Measurements from ENCODE around the gene AFF1.

DNA sequence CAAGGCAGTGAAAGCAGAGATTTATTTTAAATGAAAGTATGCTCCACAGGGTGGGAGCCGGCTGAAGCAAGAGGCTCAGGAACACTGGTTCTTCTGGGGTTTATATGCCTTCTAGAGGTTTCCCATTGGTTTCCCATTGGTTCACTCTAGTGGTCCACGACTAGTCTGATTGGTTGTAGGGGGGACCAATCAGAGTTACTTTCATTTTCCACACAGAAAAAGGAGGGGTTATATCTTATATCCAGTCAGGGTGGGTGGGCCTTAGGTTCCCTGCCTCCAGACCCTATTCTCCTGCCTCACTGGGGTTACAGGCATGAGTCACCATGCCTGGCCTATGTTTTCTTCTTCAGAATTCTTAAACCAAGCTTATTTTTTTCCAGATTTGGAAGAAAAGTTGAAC lies 184.0 kb downstream of the AFF1 start:
- TF ChIP-seq, protein P1, sequence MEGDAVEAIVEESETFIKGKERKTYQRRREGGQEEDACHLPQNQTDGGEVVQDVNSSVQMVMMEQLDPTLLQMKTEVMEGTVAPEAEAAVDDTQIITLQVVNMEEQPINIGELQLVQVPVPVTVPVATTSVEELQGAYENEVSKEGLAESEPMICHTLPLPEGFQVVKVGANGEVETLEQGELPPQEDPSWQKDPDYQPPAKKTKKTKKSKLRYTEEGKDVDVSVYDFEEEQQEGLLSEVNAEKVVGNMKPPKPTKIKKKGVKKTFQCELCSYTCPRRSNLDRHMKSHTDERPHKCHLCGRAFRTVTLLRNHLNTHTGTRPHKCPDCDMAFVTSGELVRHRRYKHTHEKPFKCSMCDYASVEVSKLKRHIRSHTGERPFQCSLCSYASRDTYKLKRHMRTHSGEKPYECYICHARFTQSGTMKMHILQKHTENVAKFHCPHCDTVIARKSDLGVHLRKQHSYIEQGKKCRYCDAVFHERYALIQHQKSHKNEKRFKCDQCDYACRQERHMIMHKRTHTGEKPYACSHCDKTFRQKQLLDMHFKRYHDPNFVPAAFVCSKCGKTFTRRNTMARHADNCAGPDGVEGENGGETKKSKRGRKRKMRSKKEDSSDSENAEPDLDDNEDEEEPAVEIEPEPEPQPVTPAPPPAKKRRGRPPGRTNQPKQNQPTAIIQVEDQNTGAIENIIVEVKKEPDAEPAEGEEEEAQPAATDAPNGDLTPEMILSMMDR (IDR thresholded peaks at IDR 0.05) = no peak
- no peak for TF ChIP-seq POLR2A (IDR thresholded peaks at IDR 0.05)

Measured in thyroid gland (tissue), 4 donors.